GM23248 (cell line): Measurements from ENCODE around the gene ARAP2. TPM values are rescaled to one million over a fixed set of nuclear protein-coding genes. Genes with fewer than 3 reads are reported as not detected.

Source experiments
- DNase-seq: peaks from one replicate; pipeline ENCODE4 v3.0.0-alpha.2; 2015
- H2AFZ ChIP-seq: fragments of 200-600 bp; sonication (generic); 2 replicates; pipeline ENCODE4 v1.6.1; 2016; ENCODE audit warnings: antibody characterized with exemption
- H3F3A ChIP-seq: fragments of 200-600 bp; sonication (generic); 2 replicates; pipeline ENCODE4 v1.6.1; 2016; ENCODE audit warnings: mild to moderate bottlenecking, antibody characterized with exemption, mixed run types; ENCODE audit not compliant: insufficient read depth
- H3K27ac ChIP-seq: fragments of 200-600 bp; sonication (generic); 2 replicates; pipeline ENCODE4 v1.5.1; 2016; ENCODE audit warnings: mild to moderate bottlenecking
- H3K27me3 ChIP-seq: fragments of 200-600 bp; sonication (generic); replicated peaks from 2 replicates; pipeline ENCODE4 v1.6.1; 2016; ENCODE audit warnings: mild to moderate bottlenecking; ENCODE audit not compliant: insufficient read depth
- H3K36me3 ChIP-seq: fragments of 200-600 bp; sonication (generic); 2 replicates; pipeline ENCODE4 v1.6.1; 2016; ENCODE audit warnings: low read depth, mild to moderate bottlenecking
- H3K4me1 ChIP-seq: fragments of 200-600 bp; sonication (generic); 2 replicates; pipeline ENCODE4 v1.6.1; 2016; ENCODE audit warnings: mild to moderate bottlenecking; ENCODE audit not compliant: insufficient read depth
- H3K4me2 ChIP-seq: fragments of 200-600 bp; sonication (generic); one replicate; pipeline ENCODE4 v1.6.1; 2016; ENCODE audit warnings: mild to moderate bottlenecking; ENCODE audit not compliant: unreplicated experiment
- H3K4me3 ChIP-seq: fragments of 200-600 bp; sonication (generic); 2 replicates; pipeline ENCODE4 v1.5.1; 2016; ENCODE audit warnings: mild to moderate bottlenecking
- H3K79me2 ChIP-seq: fragments of 200-600 bp; sonication (generic); 2 replicates; pipeline ENCODE4 v1.6.1; 2016; ENCODE audit warnings: mild to moderate bottlenecking; ENCODE audit not compliant: insufficient read depth
- H3K9ac ChIP-seq: fragments of 200-600 bp; sonication (generic); 2 replicates; pipeline ENCODE4 v1.6.1; 2016; ENCODE audit warnings: mild to moderate bottlenecking
- H3K9me2 ChIP-seq: fragments of 200-600 bp; sonication (generic); 2 replicates; pipeline ENCODE4 v1.6.1; 2016; ENCODE audit warnings: mixed run types, mild to moderate bottlenecking, moderate library complexity; ENCODE audit not compliant: insufficient read depth
- H3K9me3 ChIP-seq: fragments of 200-600 bp; sonication (generic); one replicate; pipeline ENCODE4 v1.6.1; 2017; ENCODE audit warnings: low read depth
- H4K20me1 ChIP-seq: fragments of 200-600 bp; sonication (generic); 2 replicates; pipeline ENCODE4 v1.6.0; 2016; ENCODE audit not compliant: insufficient read depth
- EZH2 ChIP-seq: fragments of 200-600 bp; sonication (generic); IDR thresholded peaks from 2 replicates; pipeline ENCODE4 v1.6.1; 2018; ENCODE audit warnings: antibody characterized with exemption, mild to moderate bottlenecking; ENCODE audit not compliant: insufficient read depth, poor library complexity, severe bottlenecking
- EZH2phosphoT487 ChIP-seq: fragments of 200-600 bp; sonication (generic); IDR thresholded peaks from 2 replicates; pipeline ENCODE4 v1.6.1; 2018; ENCODE audit warnings: antibody characterized with exemption, moderate library complexity, mild to moderate bottlenecking, low read depth; ENCODE audit not compliant: insufficient read depth
- WGBS, 2 experiments: methylation state at CpG; one replicate each; pipeline ENCODE4 v1.1.6; 2015 to 2017; ENCODE audit warnings: low lambda C conversion rate in 2 of 2, low coverage in 1 of 2; ENCODE audit errors: missing lambda C conversion rate in 2 of 2; 5-methylcytosine and 5-hydroxymethylcytosine counted together
- in situ Hi-C: fragments of 300-500 bp; cut with MboI; formaldehyde crosslinking; loops from 2 replicates; pipeline ENCODE4 v1.15.0; 2020
- polyA plus RNA-seq: library from polyadenylated mRNA; unstranded; fragments of >200 nt; fragmentation: Nextera tagmentation; extraction: Ambion mirVana; gene quantifications from 2 replicates; pipeline ENCODE4 v1.2.1, GENCODE V29; 2016
- total RNA-seq: library from RNA; depleted of rRNA; stranded (reverse); fragments of >200 nt; shearing (Covaris generic); gene quantifications from 2 replicates; pipeline ENCODE4 v1.2.3, GENCODE V29; 2014

Gene ARAP2
- total and polyA plus RNA-seq, 2 experiments from 2014 or later: not detected

- Histone ChIP-seq H3F3A (no peaks in the 10 kb centered on the region), H3K36me3 (no peaks in the 10 kb centered on the region), H3K4me3 (no peak overlapping the region), H3K79me2 (no peaks in the 10 kb centered on the region), H2AFZ (no peak overlapping the region), H3K9me2 (no peaks in the 10 kb centered on the region), H3K4me1 (no peaks in the 10 kb centered on the region), H4K20me1 (no peaks in the 10 kb centered on the region), H3K4me2 (no peak overlapping the region), H3K27me3 (no peaks in the 10 kb centered on the region), H3K9me3 (no peaks in the 10 kb centered on the region), H3K9ac (no peak overlapping the region), H3K27ac (no peak overlapping the region)
- TF ChIP-seq EZH2phosphoT487: no peak
- in situ Hi-C loops: no loop called here
- 10 to 20% methylated on average over 1 of the region's 1 CpG for WGBS, 2 experiments
- DNase-seq: no peak
These were observed 178.9 kb downstream of the ARAP2 start for GRCh38 chr4:36065274-36065871.

GRCh38 chr4:36064117-36064516 is 180.2 kb downstream of the ARAP2 start:
- in situ Hi-C loops: no loop called here
- Histone ChIP-seq H3K9me3 (no peaks in the 10 kb centered on the region), H3K4me3 (no peak overlapping the region)

GRCh38 chr4:36056136-36056535 is 188.2 kb downstream of the ARAP2 start:
- Histone ChIP-seq H3K9ac (no peak overlapping the region), H3K4me3 (no peak overlapping the region), H3K9me3 (no peaks in the 10 kb centered on the region), H3K36me3 (no peaks in the 10 kb centered on the region), H2AFZ (no peak overlapping the region), H3F3A (no peaks in the 10 kb centered on the region), H4K20me1 (no peaks in the 10 kb centered on the region), H3K27me3 (no peaks in the 10 kb centered on the region), H3K9me2 (no peaks in the 10 kb centered on the region), H3K4me2 (no peak overlapping the region), H3K4me1 (no peaks in the 10 kb centered on the region), H3K79me2 (no peaks in the 10 kb centered on the region), H3K27ac (no peak overlapping the region)
- WGBS, 2 experiments: 29 to 34% methylated on average over 1 of the region's 1 CpG
- in situ Hi-C loops: no loop called here
- TF ChIP-seq EZH2 (no peak), EZH2phosphoT487 (no peak)
- no peak for DNase-seq

More at GRCh38 chr4:36064117-36064516, 180.2 kb downstream of the ARAP2 start:
- TF ChIP-seq EZH2phosphoT487 (no peak), EZH2 (no peak)
- no peaks in the 10 kb centered on the region for H4K20me1 ChIP-seq
- no peak overlapping the region for H3K9ac ChIP-seq
- no peaks in the 10 kb centered on the region for H3K79me2 ChIP-seq
- no peak overlapping the region for H3K27ac ChIP-seq
- H3K4me1 ChIP-seq: no peaks in the 10 kb centered on the region
- H3F3A ChIP-seq: no peaks in the 10 kb centered on the region
- no peak for DNase-seq
- H3K27me3 ChIP-seq: no peaks in the 10 kb centered on the region
- no peaks in the 10 kb centered on the region for H3K9me2 ChIP-seq
- H3K4me2 ChIP-seq: no peak overlapping the region
- H3K36me3 ChIP-seq: no peaks in the 10 kb centered on the region
- no peak overlapping the region for H2AFZ ChIP-seq

- in situ Hi-C loops: no loop called here
- Histone ChIP-seq H3K4me2 (no peak overlapping the region), H3K36me3 (no peaks in the 10 kb centered on the region), H3F3A (no peaks in the 10 kb centered on the region), H3K27me3 (no peaks in the 10 kb centered on the region), H3K9me2 (no peaks in the 10 kb centered on the region), H3K9ac (no peak overlapping the region), H3K4me1 (no peaks in the 10 kb centered on the region), H3K27ac (no peak overlapping the region), H3K4me3 (no peak overlapping the region), H2AFZ (no peak overlapping the region), H3K9me3 (no peaks in the 10 kb centered on the region), H3K79me2 (no peaks in the 10 kb centered on the region), H4K20me1 (no peaks in the 10 kb centered on the region)
- no peak for DNase-seq
- WGBS, 2 experiments: 45 to 49% methylated on average over 5 of the region's 5 CpGs
- TF ChIP-seq EZH2: no peak
- TF ChIP-seq EZH2phosphoT487: no peak
These were observed 189.5 kb downstream of the ARAP2 start for GRCh38 chr4:36054694-36055422.
